NCI-H510A treated with DMSO at 0.1 percent for 48 hours (cell line): ENCODE results near the gene KCNMB2.

Source experiments
- DNase-seq: peaks from one replicate; lab custom pipeline; 2025; lab: John Stamatoyannopoulos, UW

KCNMB2 gene

GRCh38 chr3:178754852-178755510, 218.7 kb downstream of the KCNMB2 start:
- DNase-seq: no peak

- no peak for DNase-seq
These were observed 224.8 kb downstream of the KCNMB2 start for GRCh38 chr3:178761024-178761423.

GRCh38 chr3:178761461-178761860, 225.2 kb downstream of the KCNMB2 start:
- DNase-seq: no peak

GRCh38 chr3:178762385-178762784, 226.1 kb downstream of the KCNMB2 start:
- DNase-seq: no peak

GRCh38 chr3:178765472-178765871, 229.2 kb downstream of the KCNMB2 start:
- DNase-seq: no peak

- no peak for DNase-seq
These were observed 231.3 kb downstream of the KCNMB2 start for GRCh38 chr3:178767581-178767980.

GRCh38 chr3:178768072-178768864, 232.0 kb downstream of the KCNMB2 start:
- DNase-seq: no peak

- DNase-seq: no peak
These were observed 235.3 kb downstream of the KCNMB2 start for GRCh38 chr3:178771511-178771910.

GRCh38 chr3:178772746-178773145, 236.5 kb downstream of the KCNMB2 start:
- DNase-seq: no peak

GRCh38 chr3:178773358-178773757, 237.1 kb downstream of the KCNMB2 start:
- DNase-seq: no peak

GRCh38 chr3:178777718-178778411, 241.6 kb downstream of the KCNMB2 start:
- peak; percentile 25 for DNase-seq

- peak; percentile 32 for DNase-seq
These were observed 242.4 kb downstream of the KCNMB2 start for GRCh38 chr3:178778589-178778988.

GRCh38 chr3:178785961-178786360, 249.7 kb downstream of the KCNMB2 start:
- DNase-seq: no peak

- no peak for DNase-seq
These were observed 251.7 kb downstream of the KCNMB2 start for GRCh38 chr3:178787960-178788359.

- DNase-seq: no peak
These were observed 258.5 kb downstream of the KCNMB2 start for GRCh38 chr3:178794711-178795110.

GRCh38 chr3:178795349-178795748, 259.1 kb downstream of the KCNMB2 start:
- no peak for DNase-seq

GRCh38 chr3:178802259-178802658, 266.0 kb downstream of the KCNMB2 start:
- DNase-seq: no peak

GRCh38 chr3:178802993-178803693, 266.9 kb downstream of the KCNMB2 start:
- DNase-seq: peak; percentile 57

- DNase-seq: no peak
These were observed 268.4 kb downstream of the KCNMB2 start for GRCh38 chr3:178804606-178805005.

GRCh38 chr3:178805741-178806140, 269.5 kb downstream of the KCNMB2 start:
- DNase-seq: no peak

- no peak for DNase-seq
These were observed 270.4 kb downstream of the KCNMB2 start for GRCh38 chr3:178806651-178807050.

- no peak for DNase-seq
These were observed 271.5 kb downstream of the KCNMB2 start for GRCh38 chr3:178807694-178808093.
